Adrenal gland (tissue), 12 donors: ENCODE results near the gene KHK. TPM values are rescaled to one million over a fixed set of nuclear protein-coding genes. Genes with fewer than 3 reads are reported as not detected.

ENCODE experiments used
- DNase-seq, 7 donors: peaks; one replicate each; pipeline ENCODE4 v3.0.0-alpha.2; 2019 to 2020
- H3K27ac ChIP-seq, 5 donors: fragments of 200-600 bp; sonication (generic) in 4 of 5; 1 replicate in 3 of 5; 2 replicates in 2 of 5; pipeline versions ENCODE4 v1.5.1 to v1.8.0; 2016 to 2020; ENCODE audit warnings: mild to moderate bottlenecking in 1 of 5
- H3K27me3 ChIP-seq: fragments of 200-600 bp; 2 replicates; pipeline ENCODE4 v1.8.0; 2021
- H3K36me3 ChIP-seq, 2 donors: fragments of 200-600 bp; replicated peaks in 1 of 2; 1 replicate in 1 of 2; 2 replicates in 1 of 2; pipeline versions ENCODE4 v1.5.1 to v1.8.0; 2018 to 2022
- H3K4me1 ChIP-seq, 2 donors: fragments of 200-600 bp; replicated peaks in 1 of 2; 1 replicate in 1 of 2; 2 replicates in 1 of 2; pipeline versions ENCODE4 v1.5.1 to v1.8.0; 2018 to 2021
- H3K4me3 ChIP-seq, 4 donors: fragments of 200-600 bp; sonication (generic) in 3 of 4; one replicate each; pipeline ENCODE4 v1.5.1; 2016 to 2018
- H3K9me3 ChIP-seq, 3 donors: fragments of 200-600 bp; sonication (generic) in 1 of 3; replicated peaks in 1 of 3; 1 replicate in 2 of 3; 2 replicates in 1 of 3; pipeline versions ENCODE4 v1.5.1 to v1.8.0; 2016 to 2021
- POLR2A ChIP-seq, 2 donors: fragments of 450-650 bp; IDR thresholded peaks; one replicate each; pipeline ENCODE4 v1.6.1; 2017; ENCODE audit warnings: antibody characterized with exemption in 2 of 2, mild to moderate bottlenecking in 2 of 2, moderate library complexity in 1 of 2
- WGBS, 4 donors: extraction: QIAGEN DNeasy Blood & Tissue Kit in 2 of 4; methylation state at CpG; one replicate each; pipeline versions ENCODE4 v1.1.5 to v1.1.7; 2013 to 2017; 5-methylcytosine and 5-hydroxymethylcytosine counted together
- intact Hi-C, 2 donors: fragments of 100-400 bp; cut with DNase I; formaldehyde crosslinking; loops; one replicate each; pipeline versions ENCODE4 v1.14.1 to v1.15.0; 2022 to 2023
- polyA plus RNA-seq, 3 donors: library from polyadenylated mRNA; stranded (reverse); fragments of 200-250 nt in 2 of 3; fragments of 350-450 nt in 1 of 3; fragmentation: Illumina TruSeq in 1 of 3; extraction: RNeasy Lipid Tissue Mini Kit (QIAGEN cat#74804) in 1 of 3; gene quantifications; one replicate each; pipeline ENCODE4 v1.2.3, GENCODE V29; 2013 to 2014
- total RNA-seq, 9 donors: library from RNA; depleted of rRNA in 4 of 9; stranded (reverse); fragments of >200 nt in 4 of 9; fragments of 120-200 nt in 1 of 9; fragmentation: NEBNext Ultra II Directional in 1 of 9; extraction: Animal tissue kit (Norgen Biotek cat#: 25700) in 1 of 9; gene quantifications; one replicate each; pipeline versions ENCODE4 v1.1.0 to v1.2.4, GENCODE V29; 2013 to 2023
- TF ChIP-seq, protein P1 (sequence below), 6 experiments: fragments of 450-650 bp in 4 of 6; fragments of 200-600 bp in 2 of 6; sonication (generic) in 1 of 6; IDR thresholded peaks; 1 replicate in 5 of 6; 2 replicates in 1 of 6; pipeline versions ENCODE4 v1.5.1 to v1.8.0; 2016 to 2021; ENCODE audit warnings: antibody characterized with exemption in 6 of 6, mild to moderate bottlenecking in 2 of 6, moderate library complexity in 1 of 6
- donor health status: healthy with polysubstance abuse.
- donor health status: Bipolar disorder and iron deficiency.
- donor health status: DM: yes; HTN: yes; CAD: no.
- donor health status: DM: no; HTN: no; CAD: no.
- donor health status: DM: no; HTN: no; CAD: no.
- donor health status: DM: yes; HTN: yes; CAD: no.

Gene KHK
- total and polyA plus RNA-seq, 12 donors = 3.3 to 14.4 (median 6.9) TPM

DNA sequence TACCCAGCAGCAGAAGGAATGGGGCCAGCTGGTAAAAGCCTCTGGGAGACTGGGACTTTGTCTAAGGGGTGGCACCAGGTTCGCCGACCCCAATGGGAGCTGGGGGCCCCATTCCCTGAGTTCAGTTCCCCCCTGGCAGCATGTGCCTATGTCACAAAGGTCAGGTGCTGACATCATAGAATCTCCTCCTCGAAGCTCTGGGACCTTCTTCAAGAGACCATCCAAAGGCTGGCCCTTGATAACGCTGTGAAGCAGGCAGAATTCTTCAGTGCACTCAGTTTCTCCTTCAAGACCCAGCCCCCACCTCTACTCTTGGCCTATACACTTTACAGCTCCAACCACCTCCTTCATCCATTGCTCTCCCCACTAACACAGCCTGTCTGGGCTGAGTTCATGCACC lies 52.7 kb downstream of the KHK start, which contains the start of gene PRR30:
PRR30 (minus strand) TSS at position 101 of the 400 bp plus-strand sequence. CDS start 1,081 bp downstream, outside the sequence.
- intact Hi-C loops = no loop called here
- WGBS, 4 donors = 73 to 83% (median 81%) methylated on average over 4 of the region's 4 CpGs
- TF ChIP-seq POLR2A (IDR thresholded peaks at IDR 0.05) = no peak
- TF ChIP-seq, protein P1, sequence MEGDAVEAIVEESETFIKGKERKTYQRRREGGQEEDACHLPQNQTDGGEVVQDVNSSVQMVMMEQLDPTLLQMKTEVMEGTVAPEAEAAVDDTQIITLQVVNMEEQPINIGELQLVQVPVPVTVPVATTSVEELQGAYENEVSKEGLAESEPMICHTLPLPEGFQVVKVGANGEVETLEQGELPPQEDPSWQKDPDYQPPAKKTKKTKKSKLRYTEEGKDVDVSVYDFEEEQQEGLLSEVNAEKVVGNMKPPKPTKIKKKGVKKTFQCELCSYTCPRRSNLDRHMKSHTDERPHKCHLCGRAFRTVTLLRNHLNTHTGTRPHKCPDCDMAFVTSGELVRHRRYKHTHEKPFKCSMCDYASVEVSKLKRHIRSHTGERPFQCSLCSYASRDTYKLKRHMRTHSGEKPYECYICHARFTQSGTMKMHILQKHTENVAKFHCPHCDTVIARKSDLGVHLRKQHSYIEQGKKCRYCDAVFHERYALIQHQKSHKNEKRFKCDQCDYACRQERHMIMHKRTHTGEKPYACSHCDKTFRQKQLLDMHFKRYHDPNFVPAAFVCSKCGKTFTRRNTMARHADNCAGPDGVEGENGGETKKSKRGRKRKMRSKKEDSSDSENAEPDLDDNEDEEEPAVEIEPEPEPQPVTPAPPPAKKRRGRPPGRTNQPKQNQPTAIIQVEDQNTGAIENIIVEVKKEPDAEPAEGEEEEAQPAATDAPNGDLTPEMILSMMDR (IDR thresholded peaks at IDR 0.05) = no peak
- Histone ChIP-seq H3K9me3 (no peaks in the 10 kb centered on the region), H3K36me3 (no peaks in the 10 kb centered on the region), H3K27me3 (no peaks in the 10 kb centered on the region), H3K27ac (no peak within 1 kb of the TSS), H3K4me1 (no peaks in the 10 kb centered on the region), H3K4me3 (no peak within 1 kb of the TSS)
- DNase-seq = no peak

DNA sequence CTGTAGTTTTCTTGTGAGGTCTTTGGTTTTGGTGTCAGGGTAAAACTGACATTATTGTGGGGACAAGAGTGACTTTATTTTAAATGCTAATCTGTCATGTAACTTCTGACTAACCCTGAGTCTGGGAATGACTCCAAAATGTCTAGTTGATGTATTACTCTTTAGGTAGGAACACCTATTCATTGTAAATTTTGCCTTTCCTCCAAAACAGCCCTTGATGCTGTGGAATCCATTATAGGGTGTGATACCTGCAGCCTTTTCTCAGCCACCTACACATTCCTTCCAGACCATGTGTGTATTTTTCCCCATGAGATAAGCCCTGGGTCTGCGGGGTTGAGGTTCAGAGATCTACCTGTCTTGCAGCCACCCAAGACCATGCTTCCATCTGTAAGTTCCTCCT lies 56.7 kb downstream of the KHK start:
- Histone ChIP-seq H3K9me3 (no peaks in the 10 kb centered on the region), H3K27ac (no peak overlapping the region), H3K4me1 (no peaks in the 10 kb centered on the region), H3K27me3 (no peaks in the 10 kb centered on the region), H3K36me3 (no peaks in the 10 kb centered on the region), H3K4me3 (no peak overlapping the region)
- DNase-seq = no peak
- intact Hi-C loops = no loop called here
- TF ChIP-seq POLR2A (IDR thresholded peaks at IDR 0.05) = no peak
- TF ChIP-seq, protein P1 (IDR thresholded peaks at IDR 0.05) = no peak
- WGBS, 4 donors = 77 to 88% (median 82%) methylated on average over 1 of the region's 1 CpG

DNA sequence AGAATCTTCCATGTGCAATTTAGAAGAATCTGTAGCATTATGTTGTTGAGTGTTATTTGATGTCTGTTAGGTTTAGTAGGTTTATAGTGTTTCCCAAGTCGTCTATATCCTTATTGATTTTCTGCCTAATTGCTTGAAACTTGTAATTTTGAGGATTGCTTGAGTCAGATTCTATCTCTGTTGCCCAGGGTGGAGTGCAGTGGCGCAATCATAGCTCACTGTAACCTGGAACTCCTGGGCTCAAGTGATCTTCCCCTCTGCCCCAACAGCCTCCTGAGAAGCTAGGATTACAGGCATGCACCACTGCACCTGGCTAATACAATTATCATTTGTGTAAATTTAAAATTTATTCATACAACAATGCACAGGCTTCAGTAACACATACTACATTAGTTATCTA lies 59.1 kb downstream of the KHK start:
- WGBS, 4 donors = 86 to 90% (median 89%) methylated on average over 2 of the region's 2 CpGs
- Histone ChIP-seq H3K4me3 (no peak overlapping the region), H3K27ac (no peak overlapping the region), H3K36me3 (no peaks in the 10 kb centered on the region), H3K27me3 (no peaks in the 10 kb centered on the region), H3K4me1 (no peaks in the 10 kb centered on the region), H3K9me3 (no peaks in the 10 kb centered on the region)
- DNase-seq = no peak
- no peak for TF ChIP-seq POLR2A (IDR thresholded peaks at IDR 0.05)
- TF ChIP-seq, protein P1 (IDR thresholded peaks at IDR 0.05) = no peak
- intact Hi-C loops = no loop called here

DNA sequence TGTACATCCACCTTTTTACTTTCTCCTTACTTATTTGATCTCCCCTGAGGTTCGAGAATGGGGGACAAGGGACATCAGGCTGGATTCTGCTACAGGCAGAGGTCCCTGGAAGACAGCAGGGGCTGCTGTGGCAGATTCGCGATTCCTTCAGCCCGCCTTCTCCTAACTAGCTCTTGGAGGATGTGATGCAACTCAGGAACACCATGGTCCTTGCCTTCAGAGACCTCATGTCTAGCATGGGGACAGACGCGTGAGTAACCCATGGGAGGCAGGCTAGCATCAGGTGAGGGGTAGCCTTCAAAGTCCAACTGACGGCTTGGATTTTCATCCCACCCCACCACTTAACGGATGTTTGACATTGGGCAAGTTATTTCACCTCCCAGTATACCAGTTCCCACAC lies 61.4 kb downstream of the KHK start:
- no peak for TF ChIP-seq POLR2A (IDR thresholded peaks at IDR 0.05)
- TF ChIP-seq, protein P1 (IDR thresholded peaks at IDR 0.05) = no peak
- 86 to 91% (median 88%) methylated on average over 8 of the region's 8 CpGs for WGBS, 4 donors
- intact Hi-C loops = no loop called here
- H3K36me3 ChIP-seq = no peaks in the 10 kb centered on the region
- no peak overlapping the region for H3K27ac ChIP-seq
- H3K4me3 ChIP-seq = no peak overlapping the region
- no peak for DNase-seq
- H3K4me1 ChIP-seq = no peaks in the 10 kb centered on the region
- no peaks in the 10 kb centered on the region for H3K9me3 ChIP-seq
- no peaks in the 10 kb centered on the region for H3K27me3 ChIP-seq
